ENCODE data around the gene SIX3. TPM values are rescaled to one million over a fixed set of nuclear protein-coding genes. Genes with fewer than 3 reads are reported as not detected.

The SIX3 gene
- polyA plus RNA-seq, 1 of the 3 experiments (the other 2 are of a cell fraction) = 0.58 TPM

DNA sequence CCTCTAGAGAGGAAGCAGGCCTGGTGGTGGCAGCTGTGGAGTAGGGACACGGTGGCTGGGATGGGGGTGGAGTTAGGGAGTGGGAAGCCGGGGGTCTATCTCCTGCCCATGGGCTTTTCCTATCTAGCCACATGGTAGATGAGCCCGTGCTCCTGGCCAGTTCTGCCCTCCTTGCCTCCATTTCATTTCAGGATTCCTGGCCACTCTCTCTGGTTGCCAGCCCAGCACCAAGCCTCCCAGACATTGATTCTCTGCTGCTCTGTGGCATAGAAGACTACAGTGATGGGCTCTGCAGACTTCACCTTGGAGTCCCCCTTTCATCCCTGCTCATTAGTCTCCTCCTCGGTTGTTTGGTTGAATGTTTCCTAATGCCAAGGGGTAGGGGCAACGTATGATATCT lies 19.4 kb downstream of the SIX3 start:
- Histone ChIP-seq H3K4me1 (ENCODE audit: control insufficient read depth in 1 of 2, insufficient read depth in 2 of 2, low read depth in 1 of 2, low read length in 1 of 2) (peaks cover 0 to 16% of the 10 kb centered on the region in 2 experiments; a peak in 1 of 4 replicates), H3F3A (replicated peaks; ENCODE audit: insufficient read depth) (no peaks in the 10 kb centered on the region), H4K20me1 (ENCODE audit: insufficient read depth) (no peaks in the 10 kb centered on the region), H3K79me2 (ENCODE audit: insufficient read depth) (no peaks in the 10 kb centered on the region), H3K9me2 (no peaks in the 10 kb centered on the region), H3K4me3 (ENCODE audit: low read depth in 2 of 2, low read length in 1 of 2) (no peak overlapping the region), H3K9ac (no peak overlapping the region), H3K27ac (ENCODE audit: low read depth in 2 of 2, low read length in 1 of 2) (no peak overlapping the region), H3K4me2 (no peak overlapping the region), H3K27me3 (ENCODE audit: insufficient read depth) (no peaks in the 10 kb centered on the region), H3K36me3 (replicated peaks in 1 of 2; ENCODE audit: control insufficient read depth in 1 of 2, insufficient read depth in 2 of 2, low read length in 1 of 2) (no peaks in the 10 kb centered on the region), H3K9me3 (no peaks in the 10 kb centered on the region), H2AFZ (ENCODE audit: low read depth) (no peak overlapping the region)
- TF ChIP-seq TAF1 (IDR thresholded peaks at IDR 0.05; ENCODE audit: borderline replicate concordance, low read depth, low read length) = no peak
- TF ChIP-seq RFX5 (IDR thresholded peaks at IDR 0.05; ENCODE audit: low read length) = no peak
- no peak for TF ChIP-seq EP300 (IDR thresholded peaks at IDR 0.05; ENCODE audit: borderline replicate concordance in 1 of 2, low read depth in 1 of 2, low read length in 1 of 2)
- no peak for TF ChIP-seq MXI1 (IDR thresholded peaks at IDR 0.05; ENCODE audit: low read depth, low read length)
- TF ChIP-seq, protein P1, sequence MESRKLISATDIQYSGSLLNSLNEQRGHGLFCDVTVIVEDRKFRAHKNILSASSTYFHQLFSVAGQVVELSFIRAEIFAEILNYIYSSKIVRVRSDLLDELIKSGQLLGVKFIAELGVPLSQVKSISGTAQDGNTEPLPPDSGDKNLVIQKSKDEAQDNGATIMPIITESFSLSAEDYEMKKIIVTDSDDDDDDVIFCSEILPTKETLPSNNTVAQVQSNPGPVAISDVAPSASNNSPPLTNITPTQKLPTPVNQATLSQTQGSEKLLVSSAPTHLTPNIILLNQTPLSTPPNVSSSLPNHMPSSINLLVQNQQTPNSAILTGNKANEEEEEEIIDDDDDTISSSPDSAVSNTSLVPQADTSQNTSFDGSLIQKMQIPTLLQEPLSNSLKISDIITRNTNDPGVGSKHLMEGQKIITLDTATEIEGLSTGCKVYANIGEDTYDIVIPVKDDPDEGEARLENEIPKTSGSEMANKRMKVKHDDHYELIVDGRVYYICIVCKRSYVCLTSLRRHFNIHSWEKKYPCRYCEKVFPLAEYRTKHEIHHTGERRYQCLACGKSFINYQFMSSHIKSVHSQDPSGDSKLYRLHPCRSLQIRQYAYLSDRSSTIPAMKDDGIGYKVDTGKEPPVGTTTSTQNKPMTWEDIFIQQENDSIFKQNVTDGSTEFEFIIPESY (IDR thresholded peaks at IDR 0.05; ENCODE audit: borderline replicate concordance, low read depth) = no peak
- no peak for TF ChIP-seq SIN3A (IDR thresholded peaks at IDR 0.05; ENCODE audit: borderline replicate concordance, low read depth, low read length)
- TF ChIP-seq FOXJ3 (CRISPR knock-in tag; IDR thresholded peaks at IDR 0.05) = no peak
- no peak for TF ChIP-seq POLR2AphosphoS5 (IDR thresholded peaks at IDR 0.05; ENCODE audit: low read depth, low read length)
- TF ChIP-seq RAD21 (IDR thresholded peaks at IDR 0.05; ENCODE audit: low read length) = no peak
- no peak for TF ChIP-seq MEF2A (IDR thresholded peaks at IDR 0.05; ENCODE audit: borderline replicate concordance, low read depth)
- no peak for TF ChIP-seq JUND (IDR thresholded peaks at IDR 0.05)
- no peak for TF ChIP-seq NFIC (IDR thresholded peaks at IDR 0.05; ENCODE audit: borderline replicate concordance)
- TF ChIP-seq, protein P2, sequence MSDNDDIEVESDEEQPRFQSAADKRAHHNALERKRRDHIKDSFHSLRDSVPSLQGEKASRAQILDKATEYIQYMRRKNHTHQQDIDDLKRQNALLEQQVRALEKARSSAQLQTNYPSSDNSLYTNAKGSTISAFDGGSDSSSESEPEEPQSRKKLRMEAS (IDR thresholded peaks at IDR 0.05; ENCODE audit: low read depth) = no peak
- no peak for TF ChIP-seq GABPA (IDR thresholded peaks at IDR 0.05; ENCODE audit: low read depth)
- TF ChIP-seq, protein P3, sequence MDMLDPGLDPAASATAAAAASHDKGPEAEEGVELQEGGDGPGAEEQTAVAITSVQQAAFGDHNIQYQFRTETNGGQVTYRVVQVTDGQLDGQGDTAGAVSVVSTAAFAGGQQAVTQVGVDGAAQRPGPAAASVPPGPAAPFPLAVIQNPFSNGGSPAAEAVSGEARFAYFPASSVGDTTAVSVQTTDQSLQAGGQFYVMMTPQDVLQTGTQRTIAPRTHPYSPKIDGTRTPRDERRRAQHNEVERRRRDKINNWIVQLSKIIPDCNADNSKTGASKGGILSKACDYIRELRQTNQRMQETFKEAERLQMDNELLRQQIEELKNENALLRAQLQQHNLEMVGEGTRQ (IDR thresholded peaks at IDR 0.05; ENCODE audit: borderline replicate concordance, low read depth, low read length) = no peak
- no peak for TF ChIP-seq RCOR1 (IDR thresholded peaks at IDR 0.05; ENCODE audit: low read length)
- POLR2A ChIA-PET = no interaction called here
- CTCF ChIA-PET = interaction anchor here (8.7 to 20.5 kb wide), 2 partner anchors 479 to 567 kb away, joined by 299 to 581 read pairs; no protein-coding TSS in a partner anchor
- WGBS (ENCODE audit: low lambda C conversion rate) = 87% methylated on average over 5 of the region's 5 CpGs
- no peak for DNase-seq
